AG04450 (cell line): ENCODE data around the gene SH3PXD2A. TPM values are rescaled to one million over a fixed set of nuclear protein-coding genes. Genes with fewer than 3 reads are reported as not detected.

ENCODE experiments used
- CTCF ChIA-PET: fragments of 300-600, 350-600 bp; formaldehyde crosslinking; extraction: SDS; loops from one replicate; lab custom pipeline; 2022; ENCODE audit warnings: antibody characterized with exemption, inconsistent platforms; lab: Charles Lee
- POLR2A ChIA-PET: fragments of 350-600 bp; formaldehyde crosslinking; extraction: SDS; loops from one replicate; lab custom pipeline; 2021; ENCODE audit warnings: antibody characterized with exemption, inconsistent platforms; lab: Yijun Ruan, JAX
- DNase-seq: peaks from one replicate; pipeline ENCODE4 v3.0.0-alpha.2; 2011; ENCODE audit warnings: low read depth, low spot score
- H3K27ac ChIP-seq: one replicate; pipeline ENCODE4 v1.5.1; 2012; ENCODE audit warnings: low read depth, low read length, control low read depth
- H3K27me3 ChIP-seq: one replicate; pipeline ENCODE4 v1.6.0; 2012; ENCODE audit warnings: low read length; ENCODE audit not compliant: control insufficient read depth, insufficient read depth
- H3K4me3 ChIP-seq: 2 replicates; pipeline ENCODE4 v1.5.1; 2011; ENCODE audit warnings: mild to moderate bottlenecking, low read depth, low read length, control low read depth
- H3K9me3 ChIP-seq: 2 replicates; pipeline ENCODE4 v1.5.1; 2012; ENCODE audit warnings: low read length; ENCODE audit not compliant: control insufficient read depth, insufficient read depth
- polyA plus RNA-seq: library from polyadenylated mRNA; depleted of rRNA; stranded (reverse); fragments of >200 nt; gene quantifications from 2 replicates; pipeline ENCODE4 v1.2.3, GENCODE V29; 2011
- TF ChIP-seq, protein P1 (sequence below): IDR thresholded peaks from 2 replicates; pipeline ENCODE4 v1.5.1; 2011; ENCODE audit warnings: low read depth, low read length, control low read depth, inconsistent platforms

SH3PXD2A gene
- polyA plus RNA-seq, 1 experiment = 22.9 TPM

DNA sequence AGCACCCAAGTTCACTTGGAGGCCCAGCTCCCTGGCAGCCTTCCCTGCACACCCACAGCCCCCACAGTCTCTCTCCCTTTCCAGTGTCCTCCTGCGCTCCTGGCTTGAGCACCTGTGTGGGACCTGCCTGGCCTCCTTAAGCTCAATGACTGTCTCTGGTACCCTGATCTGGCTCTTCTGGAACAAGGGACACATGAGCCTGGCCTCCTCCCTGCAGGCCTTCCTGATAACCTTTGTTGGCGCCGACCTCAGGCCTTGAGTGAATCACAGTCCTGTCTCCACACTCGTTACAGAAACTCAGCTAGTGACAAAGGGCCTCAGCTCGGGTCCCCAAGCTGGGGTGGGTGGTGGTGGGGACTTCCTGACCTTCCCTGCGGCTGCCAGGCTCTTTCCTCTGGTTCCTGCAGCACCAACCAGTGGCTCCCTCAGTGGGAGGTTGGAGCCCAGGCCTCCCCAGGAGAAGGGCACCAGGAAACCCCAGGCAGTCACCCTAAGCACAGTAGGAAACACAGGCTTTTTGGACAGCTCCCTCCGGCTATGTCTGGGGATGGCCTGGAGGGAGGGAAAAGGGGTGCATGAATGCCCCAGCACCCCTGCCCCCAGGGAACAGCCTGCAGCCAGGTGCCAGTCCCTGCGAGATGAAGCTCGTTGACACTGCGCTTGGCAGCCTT is 147.3 kb downstream of the SH3PXD2A start:
- no peak overlapping the region for H3K27ac ChIP-seq
- POLR2A ChIA-PET = no interaction called here
- TF ChIP-seq, protein P1, sequence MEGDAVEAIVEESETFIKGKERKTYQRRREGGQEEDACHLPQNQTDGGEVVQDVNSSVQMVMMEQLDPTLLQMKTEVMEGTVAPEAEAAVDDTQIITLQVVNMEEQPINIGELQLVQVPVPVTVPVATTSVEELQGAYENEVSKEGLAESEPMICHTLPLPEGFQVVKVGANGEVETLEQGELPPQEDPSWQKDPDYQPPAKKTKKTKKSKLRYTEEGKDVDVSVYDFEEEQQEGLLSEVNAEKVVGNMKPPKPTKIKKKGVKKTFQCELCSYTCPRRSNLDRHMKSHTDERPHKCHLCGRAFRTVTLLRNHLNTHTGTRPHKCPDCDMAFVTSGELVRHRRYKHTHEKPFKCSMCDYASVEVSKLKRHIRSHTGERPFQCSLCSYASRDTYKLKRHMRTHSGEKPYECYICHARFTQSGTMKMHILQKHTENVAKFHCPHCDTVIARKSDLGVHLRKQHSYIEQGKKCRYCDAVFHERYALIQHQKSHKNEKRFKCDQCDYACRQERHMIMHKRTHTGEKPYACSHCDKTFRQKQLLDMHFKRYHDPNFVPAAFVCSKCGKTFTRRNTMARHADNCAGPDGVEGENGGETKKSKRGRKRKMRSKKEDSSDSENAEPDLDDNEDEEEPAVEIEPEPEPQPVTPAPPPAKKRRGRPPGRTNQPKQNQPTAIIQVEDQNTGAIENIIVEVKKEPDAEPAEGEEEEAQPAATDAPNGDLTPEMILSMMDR = no peak
- no peak overlapping the region for H3K4me3 ChIP-seq
- H3K9me3 ChIP-seq = no peaks in the 10 kb centered on the region
- DNase-seq = no peak
- CTCF ChIA-PET = interaction anchor here (0.9 to 7.4 kb wide), 6 partner anchors 22 to 178 kb away, joined by 3 to 186 read pairs (median 4); partner anchors contain the start of gene SH3PXD2A
- no peaks in the 10 kb centered on the region for H3K27me3 ChIP-seq

DNA sequence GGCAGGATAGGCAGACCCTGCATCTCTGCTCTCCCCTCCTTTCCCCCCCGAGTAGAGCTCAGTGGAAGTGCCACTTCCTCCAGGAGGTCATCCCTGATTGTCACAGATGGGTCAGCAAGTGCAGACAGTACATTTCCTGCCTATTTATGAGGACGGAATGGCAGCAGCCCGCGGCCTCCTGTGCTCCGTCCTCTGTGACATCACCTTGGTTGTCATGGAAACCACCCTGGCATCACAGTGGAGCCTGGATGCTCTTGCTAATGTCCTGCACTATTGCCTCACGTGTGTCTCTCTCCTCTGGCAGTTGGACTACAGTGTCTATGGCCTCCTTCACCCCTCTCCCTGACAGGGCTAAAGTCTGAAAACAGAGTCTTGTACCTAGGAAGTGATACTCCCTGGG is 148.6 kb downstream of the SH3PXD2A start:
- no peak overlapping the region for H3K4me3 ChIP-seq
- DNase-seq = no peak
- POLR2A ChIA-PET = no interaction called here
- no peak overlapping the region for H3K27ac ChIP-seq
- TF ChIP-seq, protein P1 = no peak
- no peaks in the 10 kb centered on the region for H3K27me3 ChIP-seq
- CTCF ChIA-PET = no interaction called here
- no peaks in the 10 kb centered on the region for H3K9me3 ChIP-seq

DNA sequence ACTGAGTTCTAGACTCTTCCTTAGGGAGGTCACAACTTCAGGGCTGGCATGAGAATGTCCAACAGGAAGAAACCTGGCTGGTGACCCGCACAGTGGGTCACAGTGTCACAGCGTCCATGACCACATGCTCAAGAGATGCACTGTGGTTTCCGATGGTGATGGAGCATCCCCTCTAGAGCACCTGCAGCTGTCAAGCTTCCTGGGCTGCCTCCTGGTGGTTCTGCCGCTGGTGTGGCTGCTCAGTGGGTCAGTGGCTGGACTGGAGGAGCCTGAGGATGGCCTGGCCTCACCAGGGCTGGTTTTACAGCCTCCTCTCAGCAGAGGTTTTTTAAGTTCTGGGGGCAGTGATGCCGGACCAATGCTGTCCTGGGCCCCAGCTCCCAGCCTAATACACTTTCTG is 149.3 kb downstream of the SH3PXD2A start:
- ChIA-PET CTCF (interaction anchor here (0.6 to 1.3 kb wide), 3 partner anchors 20 to 179 kb away, joined by 3 to 5 read pairs (median 3); no protein-coding TSS in a partner anchor), POLR2A (no interaction called here)
- Histone ChIP-seq H3K27ac (no peak overlapping the region), H3K4me3 (no peak overlapping the region), H3K9me3 (no peaks in the 10 kb centered on the region), H3K27me3 (no peaks in the 10 kb centered on the region)
- TF ChIP-seq, protein P1 = 0 out of 2 replicates have a peak, but pooled peaks have one; percentile 10
- DNase-seq = no peak

DNA sequence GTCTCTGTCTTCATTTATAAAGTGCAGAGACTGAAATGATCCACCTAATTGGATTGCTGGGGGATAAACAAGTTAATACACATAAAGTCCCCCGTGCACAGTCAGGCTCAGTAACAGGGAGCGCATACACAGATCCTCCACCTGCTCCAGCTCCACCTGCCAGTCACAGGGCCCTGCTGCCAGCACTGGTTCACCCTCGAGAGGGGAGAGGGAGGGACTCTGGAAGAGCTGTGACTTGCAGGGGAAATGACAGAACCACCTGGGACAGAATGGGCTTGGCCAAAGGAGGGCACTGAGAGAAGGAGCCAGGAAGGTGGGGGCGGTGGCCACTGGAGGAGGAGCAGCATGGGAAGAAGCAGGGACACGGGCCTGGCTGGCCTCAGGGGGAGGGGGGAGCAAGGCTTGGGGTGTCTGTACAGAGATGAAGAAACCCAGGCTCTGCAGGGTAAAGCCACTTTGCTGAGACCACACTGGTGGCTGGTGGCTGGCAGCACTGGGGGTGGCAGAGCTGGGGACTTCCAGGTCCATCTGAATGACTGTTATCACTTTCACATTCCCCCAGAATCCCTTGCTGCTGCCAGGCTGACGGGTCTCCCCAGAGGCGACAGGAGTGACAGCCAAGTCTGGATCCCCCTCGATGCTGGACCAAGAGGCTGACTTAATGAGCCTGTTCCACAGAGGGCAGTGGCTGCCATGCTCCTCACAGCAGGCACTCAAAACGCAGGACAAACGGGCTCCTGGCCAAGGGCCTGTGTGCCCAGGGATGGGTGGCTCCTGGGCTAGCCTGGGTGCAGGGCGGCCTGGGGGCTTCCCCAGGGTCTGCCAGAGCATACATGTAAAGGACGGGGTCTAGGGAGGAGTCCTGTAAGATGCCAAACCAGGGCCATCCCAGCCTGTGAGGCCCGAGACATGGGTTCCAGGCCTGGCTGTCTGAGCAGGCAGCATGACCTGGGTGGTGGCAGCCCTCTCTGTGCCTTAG is 151.1 kb downstream of the SH3PXD2A start:
- H3K4me3 ChIP-seq = no peak overlapping the region
- POLR2A ChIA-PET = no interaction called here
- DNase-seq = no peak
- H3K27ac ChIP-seq = no peak overlapping the region
- H3K27me3 ChIP-seq = no peaks in the 10 kb centered on the region
- CTCF ChIA-PET = interaction anchor here (1.0 kb wide), 1 partner anchor 8 kb away, joined by 5 read pairs; no protein-coding TSS in a partner anchor
- TF ChIP-seq, protein P1 = no peak
- no peaks in the 10 kb centered on the region for H3K9me3 ChIP-seq
